Right hindlimb (tissue), 1 donor: ENCODE measurements around the gene PHF19.

ENCODE experiments used
- DNase-seq: peaks from one replicate; pipeline ENCODE4 v3.0.0-alpha.2; 2018

PHF19 gene

GRCh38 chr9:120913647-120914264 is 36.8 kb upstream of the PHF19 start:
- DNase-seq: no peak

GRCh38 chr9:120912958-120913646 is 36.1 kb upstream of the PHF19 start:
- no peak for DNase-seq

- DNase-seq: no peak
These were observed 34.4 kb upstream of the PHF19 start for GRCh38 chr9:120911295-120911837.

- no peak for DNase-seq
These were observed 33.7 kb upstream of the PHF19 start for GRCh38 chr9:120910643-120911042.

- no peak for DNase-seq
These were observed 32.9 kb upstream of the PHF19 start for GRCh38 chr9:120909904-120910303.

- DNase-seq: no peak
These were observed 28.6 kb upstream of the PHF19 start for GRCh38 chr9:120905315-120906164.

GRCh38 chr9:120904978-120905301 is 28.0 kb upstream of the PHF19 start:
- no peak for DNase-seq

GRCh38 chr9:120904061-120904977 is 27.3 kb upstream of the PHF19 start:
- DNase-seq: no peak

GRCh38 chr9:120902569-120903535 is 25.9 kb upstream of the PHF19 start:
- DNase-seq: no peak

GRCh38 chr9:120901755-120902568 is 25.0 kb upstream of the PHF19 start:
- no peak for DNase-seq

- no peak for DNase-seq
These were observed 23.8 kb upstream of the PHF19 start for GRCh38 chr9:120900824-120901223.

GRCh38 chr9:120899490-120900068 is 22.6 kb upstream of the PHF19 start:
- no peak for DNase-seq

- DNase-seq: no peak
These were observed 21.4 kb upstream of the PHF19 start for GRCh38 chr9:120898396-120898795.

GRCh38 chr9:120895951-120896350 is 19.0 kb upstream of the PHF19 start:
- no peak for DNase-seq

- peak; percentile 88 for DNase-seq
These were observed 17.5 kb upstream of the PHF19 start for GRCh38 chr9:120894321-120895148.

- no peak for DNase-seq
These were observed 16.8 kb upstream of the PHF19 start for GRCh38 chr9:120893611-120894307.

GRCh38 chr9:120892748-120893610 is 16.0 kb upstream of the PHF19 start:
- no peak for DNase-seq
